PFSK-1 (cell line): ENCODE data around the gene RPL15.

Source experiments
- POLR2AphosphoS5 ChIP-seq: IDR thresholded peaks from 2 replicates; pipeline ENCODE4 v1.6.1; 2012; ENCODE audit warnings: low read depth, mild to moderate bottlenecking, control low read depth, low read length, moderate library complexity
- REST ChIP-seq, 2 experiments: IDR thresholded peaks; 2 replicates each; pipeline versions ENCODE4 v1.6.1 to v1.8.0; 2011 to 2012; ENCODE audit warnings: low read depth in 2 of 2, low read length in 2 of 2, control low read depth in 1 of 2, inconsistent platforms in 1 of 2, mild to moderate bottlenecking in 1 of 2, moderate library complexity in 1 of 2; ENCODE audit not compliant: insufficient read depth in 1 of 2
- SIN3A ChIP-seq: IDR thresholded peaks from 2 replicates; pipeline ENCODE4 v1.6.1; 2012; ENCODE audit warnings: mild to moderate bottlenecking, low read length, moderate library complexity, borderline replicate concordance; ENCODE audit not compliant: insufficient read depth

GRCh38 chr3:23928524-23928923, 11.6 kb downstream of the RPL15 start:
- TF ChIP-seq POLR2AphosphoS5, result no peak
- TF ChIP-seq SIN3A, result no peak
- TF ChIP-seq REST (IDR thresholded peaks at IDR 0.05; ENCODE audit: insufficient read depth in 1 of 2, low read depth in 2 of 2, low read length in 2 of 2), result no peak
